Pancreas (tissue), 8 donors: ENCODE results near the gene BBOX1. TPM values are rescaled to one million over a fixed set of nuclear protein-coding genes. Genes with fewer than 3 reads are reported as not detected.

Source experiments
- polyA plus RNA-seq, 2 donors: library from polyadenylated mRNA; stranded (reverse); fragments of 200-250 nt; gene quantifications; one replicate each; pipeline ENCODE4 v1.2.3, GENCODE V29; 2013
- total RNA-seq, 6 donors: library from RNA; stranded (reverse); fragmentation: NEBNext Ultra II Directional in 4 of 6; extraction: Animal tissue kit (Norgen Biotek cat#: 25700) in 4 of 6; gene quantifications; one replicate each; pipeline versions ENCODE4 v1.2.1 to v1.2.4, GENCODE V29; 2021 to 2023
- donor health status: healthy with polysubstance abuse.
- donor health status: DM: no; HTN: no; CAD: no; lungs with moderate emphysema.
- donor health status: DM: no; HTN: no; CAD: no.
- donor health status: Bipolar disorder and iron deficiency.
- donor health status: DM: yes; HTN: yes; CAD: no.
- donor health status: DM: no; HTN: no; CAD: no.
- donor health status: DM: no; HTN: no; CAD: no.
- donor health status: DM: yes; HTN: yes; CAD: no.

The BBOX1 gene
- total and polyA plus RNA-seq, 8 donors, result 0.14 to 2.2 (median 0.34) TPM

Other genes starting within 250 kb of the BBOX1 start
- 1 to 10 TPM; 1.0 to 4.5 (median 2.8) TPM for gene FIBIN, start 46.7 kb upstream of the BBOX1 start, total RNA-seq
- gene FIBIN, start 46.7 kb upstream of the BBOX1 start, polyA plus RNA-seq, result 1 to 10 TPM; 1.3 to 2.7 TPM